Adrenal gland (tissue), 5 donors: Measurements from ENCODE around the gene NUDT3.

Experiments used
- POLR2A ChIP-seq, 2 donors: fragments of 450-650 bp; IDR thresholded peaks; one replicate each; pipeline ENCODE4 v1.6.1; 2017; ENCODE audit warnings: antibody characterized with exemption in 2 of 2, mild to moderate bottlenecking in 2 of 2, moderate library complexity in 1 of 2
- TF ChIP-seq, protein P1 (sequence below), 6 experiments: fragments of 450-650 bp in 4 of 6; fragments of 200-600 bp in 2 of 6; sonication (generic) in 1 of 6; IDR thresholded peaks; 1 replicate in 5 of 6; 2 replicates in 1 of 6; pipeline versions ENCODE4 v1.5.1 to v1.8.0; 2016 to 2021; ENCODE audit warnings: antibody characterized with exemption in 6 of 6, mild to moderate bottlenecking in 2 of 6, moderate library complexity in 1 of 6
- donor health status: DM: no; HTN: no; CAD: no.

- TF ChIP-seq, protein P1, sequence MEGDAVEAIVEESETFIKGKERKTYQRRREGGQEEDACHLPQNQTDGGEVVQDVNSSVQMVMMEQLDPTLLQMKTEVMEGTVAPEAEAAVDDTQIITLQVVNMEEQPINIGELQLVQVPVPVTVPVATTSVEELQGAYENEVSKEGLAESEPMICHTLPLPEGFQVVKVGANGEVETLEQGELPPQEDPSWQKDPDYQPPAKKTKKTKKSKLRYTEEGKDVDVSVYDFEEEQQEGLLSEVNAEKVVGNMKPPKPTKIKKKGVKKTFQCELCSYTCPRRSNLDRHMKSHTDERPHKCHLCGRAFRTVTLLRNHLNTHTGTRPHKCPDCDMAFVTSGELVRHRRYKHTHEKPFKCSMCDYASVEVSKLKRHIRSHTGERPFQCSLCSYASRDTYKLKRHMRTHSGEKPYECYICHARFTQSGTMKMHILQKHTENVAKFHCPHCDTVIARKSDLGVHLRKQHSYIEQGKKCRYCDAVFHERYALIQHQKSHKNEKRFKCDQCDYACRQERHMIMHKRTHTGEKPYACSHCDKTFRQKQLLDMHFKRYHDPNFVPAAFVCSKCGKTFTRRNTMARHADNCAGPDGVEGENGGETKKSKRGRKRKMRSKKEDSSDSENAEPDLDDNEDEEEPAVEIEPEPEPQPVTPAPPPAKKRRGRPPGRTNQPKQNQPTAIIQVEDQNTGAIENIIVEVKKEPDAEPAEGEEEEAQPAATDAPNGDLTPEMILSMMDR (IDR thresholded peaks at IDR 0.05) = no peak
- no peak for TF ChIP-seq POLR2A (IDR thresholded peaks at IDR 0.05)
Measured at GRCh38 chr6:34412643-34413214, 20.3 kb upstream of the NUDT3 start.
